Endothelial cell of umbilical vein (primary cell): ENCODE results near the gene SAP25.

Experiments
- CTCF ChIP-seq, 2 donors: IDR thresholded peaks; 1 replicate in 1 of 2; 2 replicates in 1 of 2; pipeline ENCODE4 v1.5.1; 2011; ENCODE audit warnings: low read length in 2 of 2, mild to moderate bottlenecking in 2 of 2, moderate library complexity in 2 of 2, control low read depth in 1 of 2, inconsistent platforms in 1 of 2, low read depth in 1 of 2; ENCODE audit not compliant: insufficient read depth in 1 of 2; ENCODE audit errors: extremely low read depth in 1 of 2
- EZH2 ChIP-seq: IDR thresholded peaks from 2 replicates; pipeline ENCODE4 v1.6.1; 2012; ENCODE audit warnings: borderline replicate concordance, low read depth, mild to moderate bottlenecking, moderate library complexity, low read length, inconsistent platforms; ENCODE audit not compliant: severe bottlenecking
- FOS ChIP-seq: IDR thresholded peaks from 2 replicates; pipeline ENCODE4 v1.6.1; 2011; ENCODE audit warnings: mild to moderate bottlenecking, low read length, moderate library complexity, borderline replicate concordance; ENCODE audit not compliant: insufficient read depth
- GATA2 ChIP-seq: IDR thresholded peaks from 2 replicates; pipeline ENCODE4 v1.7.0; 2011; ENCODE audit warnings: low read depth, mild to moderate bottlenecking, moderate library complexity, mixed read lengths, low read length; ENCODE audit not compliant: insufficient read length, insufficient read depth
- JUN ChIP-seq: IDR thresholded peaks from 2 replicates; pipeline ENCODE4 v1.6.1; 2011; ENCODE audit warnings: borderline replicate concordance, low read depth; ENCODE audit not compliant: insufficient read length, insufficient read depth
- MAX ChIP-seq: IDR thresholded peaks from 2 replicates; pipeline ENCODE4 v1.6.1; 2011; ENCODE audit not compliant: insufficient read depth, insufficient read length
- MYC ChIP-seq: IDR thresholded peaks from one replicate; pipeline ENCODE4 v1.6.1; 2011; ENCODE audit warnings: mild to moderate bottlenecking, low read depth, low read length
- POLR2A ChIP-seq: IDR thresholded peaks from 2 replicates; pipeline ENCODE4 v1.6.1; 2012; ENCODE audit warnings: low read depth, mild to moderate bottlenecking, control low read depth, low read length
- POLR2AphosphoS5 ChIP-seq: IDR thresholded peaks from 2 replicates; pipeline ENCODE4 v1.6.1; 2012; ENCODE audit warnings: low read depth, mild to moderate bottlenecking, control low read depth, low read length, moderate library complexity; ENCODE audit not compliant: insufficient read depth

- no peak for TF ChIP-seq POLR2A
- no peak for TF ChIP-seq CTCF (IDR thresholded peaks at IDR 0.05; ENCODE audit: extremely low read depth in 1 of 2, insufficient read depth in 1 of 2, low read depth in 1 of 2, low read length in 2 of 2)
- TF ChIP-seq POLR2AphosphoS5: no peak
- no peak for TF ChIP-seq MAX
- no peak for TF ChIP-seq EZH2
- TF ChIP-seq JUN: no peak
- TF ChIP-seq MYC: no peak
- no peak for TF ChIP-seq FOS
- no peak for TF ChIP-seq GATA2
Measured at GRCh38 chr7:100621554-100621953, 47.9 kb upstream of the SAP25 start.
